ENCODE results near the gene NOP56. TPM values are rescaled to one million over a fixed set of nuclear protein-coding genes. Genes with fewer than 3 reads are reported as not detected.

Gene NOP56, protein sequence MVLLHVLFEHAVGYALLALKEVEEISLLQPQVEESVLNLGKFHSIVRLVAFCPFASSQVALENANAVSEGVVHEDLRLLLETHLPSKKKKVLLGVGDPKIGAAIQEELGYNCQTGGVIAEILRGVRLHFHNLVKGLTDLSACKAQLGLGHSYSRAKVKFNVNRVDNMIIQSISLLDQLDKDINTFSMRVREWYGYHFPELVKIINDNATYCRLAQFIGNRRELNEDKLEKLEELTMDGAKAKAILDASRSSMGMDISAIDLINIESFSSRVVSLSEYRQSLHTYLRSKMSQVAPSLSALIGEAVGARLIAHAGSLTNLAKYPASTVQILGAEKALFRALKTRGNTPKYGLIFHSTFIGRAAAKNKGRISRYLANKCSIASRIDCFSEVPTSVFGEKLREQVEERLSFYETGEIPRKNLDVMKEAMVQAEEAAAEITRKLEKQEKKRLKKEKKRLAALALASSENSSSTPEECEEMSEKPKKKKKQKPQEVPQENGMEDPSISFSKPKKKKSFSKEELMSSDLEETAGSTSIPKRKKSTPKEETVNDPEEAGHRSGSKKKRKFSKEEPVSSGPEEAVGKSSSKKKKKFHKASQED
- 103 to 166 TPM (median 118 TPM) in 3 replicates for total RNA-seq
- long read RNA-seq, transcript NOP56-219 (1 exons, 2,980 nt): minor isoform, 6 of 83 reads
- long read RNA-seq, transcript NOP56-201 (12 exons, 2,400 nt): major isoform, 56 of 83 reads
- long read RNA-seq, partial matches to known transcripts: 6 of 83 reads
- long read RNA-seq, other reads (novel, unspliced or antisense): 11 of 83 reads

DNA sequence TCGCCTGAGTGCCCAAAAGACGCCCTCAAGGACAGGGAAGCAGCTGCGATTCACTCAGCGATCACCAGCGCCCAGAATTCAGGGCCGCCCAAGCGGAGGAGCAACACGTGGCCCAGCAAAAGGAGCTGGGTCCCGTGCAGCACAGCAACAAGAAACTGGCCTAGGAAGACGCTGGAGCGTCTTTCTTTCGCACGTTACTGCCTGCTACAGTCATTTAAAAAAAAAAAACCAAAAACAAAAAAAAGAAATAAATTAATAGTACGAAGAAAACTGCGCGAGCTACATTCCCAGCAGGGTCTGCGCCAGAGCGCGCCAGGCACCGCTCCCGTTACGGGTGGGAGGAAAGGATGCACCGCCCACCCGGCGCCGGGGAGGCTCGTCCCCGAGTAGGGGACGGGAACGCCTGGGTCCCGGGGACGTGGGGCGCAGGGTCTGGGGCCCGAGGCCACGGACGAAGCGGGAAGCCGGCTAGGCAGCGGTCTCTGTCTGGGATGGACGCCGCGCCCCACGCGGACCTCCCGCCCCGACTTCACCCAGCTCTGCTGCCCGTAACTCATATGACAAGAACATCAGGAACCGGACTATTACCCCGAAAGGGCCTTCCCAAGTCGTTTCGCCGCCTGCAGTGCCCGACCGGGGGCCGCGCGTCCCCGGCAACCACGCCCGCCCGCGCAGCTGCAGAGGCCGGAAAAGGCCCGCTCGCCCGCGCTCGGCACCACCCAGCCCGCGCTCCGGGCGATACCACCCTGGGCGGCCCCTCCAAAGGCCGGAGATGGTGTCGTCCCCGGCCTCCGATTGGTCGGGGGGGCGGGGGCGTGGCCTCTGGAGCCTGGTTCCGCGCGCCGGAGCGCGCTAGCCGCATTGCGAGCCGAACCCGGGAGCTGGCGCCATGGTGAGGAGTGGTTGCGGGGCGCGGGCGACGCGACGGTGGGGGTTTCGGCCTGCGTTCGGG lies at the start of gene NOP56:
Gene NOP56 (plus strand): TSS at position 861 of the 952 bp plus-strand sequence. CDS start 29 bp downstream, at position 890.
- Mint-ChIP-seq H3K27ac (ENCODE audit: unreplicated experiment) (peak within 1 kb of the TSS; percentile 94), H3K4me1 (ENCODE audit: low read depth) (peaks cover 26% of the 10 kb centered on the region), H3K4me3 (ENCODE audit: unreplicated experiment) (peak within 1 kb of the TSS; percentile 92), H3K36me3 (ENCODE audit: low read depth) (peaks cover 24% of the 10 kb centered on the region), H3K27me3 (ENCODE audit: low read depth) (no peaks in the 10 kb centered on the region), H3K9me3 (ENCODE audit: low read depth) (no peaks in the 10 kb centered on the region)
- TF ChIP-seq, protein P1, sequence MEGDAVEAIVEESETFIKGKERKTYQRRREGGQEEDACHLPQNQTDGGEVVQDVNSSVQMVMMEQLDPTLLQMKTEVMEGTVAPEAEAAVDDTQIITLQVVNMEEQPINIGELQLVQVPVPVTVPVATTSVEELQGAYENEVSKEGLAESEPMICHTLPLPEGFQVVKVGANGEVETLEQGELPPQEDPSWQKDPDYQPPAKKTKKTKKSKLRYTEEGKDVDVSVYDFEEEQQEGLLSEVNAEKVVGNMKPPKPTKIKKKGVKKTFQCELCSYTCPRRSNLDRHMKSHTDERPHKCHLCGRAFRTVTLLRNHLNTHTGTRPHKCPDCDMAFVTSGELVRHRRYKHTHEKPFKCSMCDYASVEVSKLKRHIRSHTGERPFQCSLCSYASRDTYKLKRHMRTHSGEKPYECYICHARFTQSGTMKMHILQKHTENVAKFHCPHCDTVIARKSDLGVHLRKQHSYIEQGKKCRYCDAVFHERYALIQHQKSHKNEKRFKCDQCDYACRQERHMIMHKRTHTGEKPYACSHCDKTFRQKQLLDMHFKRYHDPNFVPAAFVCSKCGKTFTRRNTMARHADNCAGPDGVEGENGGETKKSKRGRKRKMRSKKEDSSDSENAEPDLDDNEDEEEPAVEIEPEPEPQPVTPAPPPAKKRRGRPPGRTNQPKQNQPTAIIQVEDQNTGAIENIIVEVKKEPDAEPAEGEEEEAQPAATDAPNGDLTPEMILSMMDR (IDR thresholded peaks at IDR 0.05): no peak
- no peak for DNase-seq (ENCODE audit: low spot score)

DNA sequence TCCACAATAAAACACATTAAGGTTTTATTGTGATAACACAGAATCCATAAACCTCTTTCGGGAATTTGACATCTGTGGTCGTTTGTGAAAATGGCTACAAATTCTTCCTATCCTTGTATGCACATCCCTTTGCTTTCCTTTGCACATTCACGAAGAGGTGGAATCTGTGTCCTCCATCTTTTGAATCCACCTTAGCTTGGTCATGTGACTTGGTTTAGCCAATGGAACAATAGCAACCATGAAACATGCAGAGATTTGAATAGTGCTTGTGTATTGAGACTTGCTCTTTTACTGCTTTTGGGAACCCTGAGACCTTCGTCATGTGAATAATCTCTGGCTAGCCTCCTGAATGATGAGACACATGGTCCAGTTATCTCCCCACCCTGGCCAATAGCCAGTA lies 49.7 kb upstream of the NOP56 start:
- Mint-ChIP-seq H3K4me1 (ENCODE audit: low read depth) (peaks cover 20% of the 10 kb centered on the region), H3K27me3 (ENCODE audit: low read depth) (no peaks in the 10 kb centered on the region), H3K4me3 (ENCODE audit: unreplicated experiment) (no peak overlapping the region), H3K9me3 (ENCODE audit: low read depth) (peaks cover 22% of the 10 kb centered on the region), H3K36me3 (ENCODE audit: low read depth) (peaks cover 2% of the 10 kb centered on the region), H3K27ac (ENCODE audit: unreplicated experiment) (no peak overlapping the region)
- DNase-seq (ENCODE audit: low spot score): no peak
- TF ChIP-seq, protein P1 (IDR thresholded peaks at IDR 0.05): no peak

DNA sequence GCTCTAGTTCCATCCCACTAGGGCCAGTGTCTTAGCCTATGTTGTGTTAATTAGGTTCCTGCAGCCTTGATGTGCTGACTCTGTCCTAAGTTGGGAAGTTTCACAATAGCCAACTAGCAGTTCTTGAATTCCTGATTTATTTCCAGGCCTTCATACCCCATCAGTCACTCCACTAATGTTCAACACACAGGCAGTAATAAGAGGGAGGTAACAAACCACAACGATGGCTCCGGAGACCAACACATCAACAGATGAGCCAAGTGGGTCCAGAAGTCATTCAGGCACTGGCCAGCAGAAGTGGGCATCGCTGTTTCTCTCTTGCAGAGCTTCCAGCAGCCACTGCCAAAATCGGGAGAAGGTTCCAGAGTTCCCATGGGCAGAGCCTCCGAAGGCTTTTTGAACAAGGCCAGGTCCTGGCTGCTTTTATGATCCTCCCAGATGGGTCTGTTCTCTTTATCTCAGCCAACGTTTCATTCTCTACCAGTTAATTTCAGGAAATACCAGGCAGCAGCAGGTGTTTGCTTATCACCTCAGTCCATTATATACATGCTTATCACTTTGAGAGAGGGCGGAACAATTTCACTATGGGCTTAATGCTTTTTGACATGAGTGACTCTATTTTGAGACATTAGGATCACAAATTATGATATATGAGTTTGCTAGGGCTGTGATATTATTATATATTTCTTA lies 48.5 kb upstream of the NOP56 start:
- no peak for DNase-seq (ENCODE audit: low spot score)
- H3K4me3 Mint-ChIP-seq (ENCODE audit: unreplicated experiment): no peak overlapping the region
- peaks cover 22% of the 10 kb centered on the region for H3K9me3 Mint-ChIP-seq (ENCODE audit: low read depth)
- peaks cover 2% of the 10 kb centered on the region for H3K36me3 Mint-ChIP-seq (ENCODE audit: low read depth)
- peaks cover 20% of the 10 kb centered on the region for H3K4me1 Mint-ChIP-seq (ENCODE audit: low read depth)
- H3K27ac Mint-ChIP-seq (ENCODE audit: unreplicated experiment): no peak overlapping the region
- no peaks in the 10 kb centered on the region for H3K27me3 Mint-ChIP-seq (ENCODE audit: low read depth)
- TF ChIP-seq, protein P1 (IDR thresholded peaks at IDR 0.05): no peak

DNA sequence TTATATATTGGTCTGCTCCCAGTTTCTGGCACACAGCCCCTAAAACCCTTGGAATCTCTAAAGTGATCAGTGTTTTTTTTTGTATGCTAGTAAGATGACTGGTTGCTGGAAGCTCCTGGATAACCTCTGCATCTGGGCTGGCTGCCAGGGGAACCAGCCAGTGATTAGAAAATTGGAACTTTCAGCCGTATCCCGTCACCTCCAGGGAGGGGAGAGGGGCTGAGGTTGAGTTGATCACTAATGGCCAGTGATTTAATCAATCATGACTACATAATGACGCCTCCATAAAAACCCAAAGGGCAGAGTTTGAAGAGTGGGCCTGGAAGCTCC lies 48.0 kb upstream of the NOP56 start:
- Mint-ChIP-seq H3K4me1 (ENCODE audit: low read depth) (peaks cover 20% of the 10 kb centered on the region), H3K4me3 (ENCODE audit: unreplicated experiment) (no peak overlapping the region), H3K36me3 (ENCODE audit: low read depth) (peaks cover 2% of the 10 kb centered on the region), H3K27me3 (ENCODE audit: low read depth) (peaks cover 3% of the 10 kb centered on the region), H3K27ac (ENCODE audit: unreplicated experiment) (no peak overlapping the region), H3K9me3 (ENCODE audit: low read depth) (peaks cover 25% of the 10 kb centered on the region)
- TF ChIP-seq, protein P1 (IDR thresholded peaks at IDR 0.05): no peak
- DNase-seq (ENCODE audit: low spot score): no peak
